ENCODE results near the gene C8B.

The C8B gene

DNA sequence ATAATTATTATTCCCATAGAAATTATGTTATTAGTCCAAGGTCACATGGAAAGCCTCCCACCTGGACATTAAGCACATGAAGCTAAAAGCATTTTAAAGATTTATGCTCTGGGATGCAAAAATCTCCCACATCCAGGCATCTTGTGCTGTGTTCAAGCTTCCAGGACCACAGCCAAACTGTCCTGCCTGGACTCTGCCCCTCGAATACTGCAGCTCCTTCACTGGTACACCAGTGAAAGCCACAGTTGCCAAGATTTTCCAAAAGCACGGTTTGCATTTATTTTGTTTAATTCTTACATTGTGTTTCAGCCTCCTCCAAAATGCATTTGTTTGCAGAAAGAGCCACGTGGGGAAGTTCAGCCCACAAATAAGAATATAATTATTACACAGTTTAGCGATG, 38.6 kb downstream of the C8B start:
- H3K27ac ChIP-seq, result no peak overlapping the region
- H3K4me1 ChIP-seq, result no peaks in the 10 kb centered on the region
- no peaks in the 10 kb centered on the region for H3K79me2 ChIP-seq
- H3K4me3 ChIP-seq (ENCODE audit: low read depth, low read length), result no peak overlapping the region
- H3K36me3 ChIP-seq (ENCODE audit: control insufficient read depth, insufficient read depth, low read length), result no peaks in the 10 kb centered on the region
- no peak overlapping the region for H3K4me2 ChIP-seq (ENCODE audit: low read length)
- H3K9me3 ChIP-seq (ENCODE audit: control insufficient read depth, low read length), result no peaks in the 10 kb centered on the region
- no peak overlapping the region for H3K9ac ChIP-seq
- no peaks in the 10 kb centered on the region for H3K27me3 ChIP-seq (ENCODE audit: control insufficient read depth, insufficient read depth, low read length)
- H2AFZ ChIP-seq, result no peak overlapping the region
- TF ChIP-seq CTCF (IDR thresholded peaks at IDR 0.05), result no peak

DNA sequence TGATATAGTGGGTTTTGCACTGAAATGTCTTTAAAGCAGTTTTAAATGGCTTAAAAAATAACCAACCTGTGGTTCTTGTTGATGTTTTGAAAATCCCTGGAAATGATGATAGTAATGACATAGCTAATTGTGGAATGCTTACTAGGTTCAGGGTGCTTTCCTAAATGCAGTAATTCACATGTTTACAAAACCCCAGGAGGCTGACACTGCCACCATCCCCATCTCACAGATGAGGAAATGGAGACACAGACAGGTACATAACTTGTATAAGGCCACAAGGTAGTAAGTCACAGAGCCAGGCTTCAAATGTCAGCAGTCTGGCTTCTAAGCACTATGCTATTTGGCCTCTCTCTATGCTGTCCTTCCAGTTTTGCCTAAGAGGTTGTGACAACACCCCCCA, 40.6 kb downstream of the C8B start:
- H3K27me3 ChIP-seq (ENCODE audit: control insufficient read depth, insufficient read depth, low read length), result no peaks in the 10 kb centered on the region
- H3K4me3 ChIP-seq (ENCODE audit: low read depth, low read length), result no peak overlapping the region
- no peak overlapping the region for H3K4me2 ChIP-seq (ENCODE audit: low read length)
- TF ChIP-seq CTCF (IDR thresholded peaks at IDR 0.05), result no peak
- no peak overlapping the region for H2AFZ ChIP-seq
- no peaks in the 10 kb centered on the region for H3K4me1 ChIP-seq
- no peaks in the 10 kb centered on the region for H3K9me3 ChIP-seq (ENCODE audit: control insufficient read depth, low read length)
- no peak overlapping the region for H3K9ac ChIP-seq
- H3K79me2 ChIP-seq, result no peaks in the 10 kb centered on the region
- H3K27ac ChIP-seq, result no peak overlapping the region
- H3K36me3 ChIP-seq (ENCODE audit: control insufficient read depth, insufficient read depth, low read length), result no peaks in the 10 kb centered on the region

- no peaks in the 10 kb centered on the region for H3K9me3 ChIP-seq (ENCODE audit: control insufficient read depth, low read length)
- H3K27ac ChIP-seq, result no peak overlapping the region
- no peak overlapping the region for H3K4me2 ChIP-seq (ENCODE audit: low read length)
- H3K36me3 ChIP-seq (ENCODE audit: control insufficient read depth, insufficient read depth, low read length), result no peaks in the 10 kb centered on the region
- H3K9ac ChIP-seq, result no peak overlapping the region
- no peaks in the 10 kb centered on the region for H3K27me3 ChIP-seq (ENCODE audit: control insufficient read depth, insufficient read depth, low read length)
- no peak for TF ChIP-seq CTCF (IDR thresholded peaks at IDR 0.05)
- no peak overlapping the region for H3K4me3 ChIP-seq (ENCODE audit: low read depth, low read length)
- H2AFZ ChIP-seq, result no peak overlapping the region
- no peaks in the 10 kb centered on the region for H3K79me2 ChIP-seq
- no peaks in the 10 kb centered on the region for H3K4me1 ChIP-seq
Measured at GRCh38 chr1:56924116-56924515, 41.7 kb downstream of the C8B start.

DNA sequence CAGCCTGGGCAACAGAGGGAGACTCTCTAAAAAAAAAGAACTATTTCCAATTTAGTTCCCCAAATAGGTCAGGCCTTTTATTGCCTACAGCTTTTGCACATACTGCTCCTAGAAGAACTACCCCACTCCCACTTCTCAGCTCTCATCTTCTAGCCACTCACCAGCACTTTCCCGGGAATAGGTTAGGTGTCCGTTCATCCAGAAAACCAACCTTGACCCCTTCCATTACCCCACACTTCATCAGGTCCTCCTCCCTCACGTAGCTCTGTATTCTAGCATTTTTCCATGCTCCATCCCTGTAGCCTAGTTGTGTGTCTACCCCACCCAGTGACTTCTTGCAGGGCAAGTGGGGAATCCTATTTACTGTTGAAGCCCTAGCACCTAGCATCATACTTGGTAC, 42.6 kb downstream of the C8B start:
- Histone ChIP-seq H3K36me3 (ENCODE audit: control insufficient read depth, insufficient read depth, low read length) (no peaks in the 10 kb centered on the region), H3K4me3 (ENCODE audit: low read depth, low read length) (no peak overlapping the region), H2AFZ (no peak overlapping the region), H3K9me3 (ENCODE audit: control insufficient read depth, low read length) (no peaks in the 10 kb centered on the region), H3K27me3 (ENCODE audit: control insufficient read depth, insufficient read depth, low read length) (no peaks in the 10 kb centered on the region), H3K4me2 (ENCODE audit: low read length) (no peak overlapping the region), H3K4me1 (no peaks in the 10 kb centered on the region), H3K27ac (no peak overlapping the region), H3K9ac (no peak overlapping the region), H3K79me2 (no peaks in the 10 kb centered on the region)
- no peak for TF ChIP-seq CTCF (IDR thresholded peaks at IDR 0.05)

DNA sequence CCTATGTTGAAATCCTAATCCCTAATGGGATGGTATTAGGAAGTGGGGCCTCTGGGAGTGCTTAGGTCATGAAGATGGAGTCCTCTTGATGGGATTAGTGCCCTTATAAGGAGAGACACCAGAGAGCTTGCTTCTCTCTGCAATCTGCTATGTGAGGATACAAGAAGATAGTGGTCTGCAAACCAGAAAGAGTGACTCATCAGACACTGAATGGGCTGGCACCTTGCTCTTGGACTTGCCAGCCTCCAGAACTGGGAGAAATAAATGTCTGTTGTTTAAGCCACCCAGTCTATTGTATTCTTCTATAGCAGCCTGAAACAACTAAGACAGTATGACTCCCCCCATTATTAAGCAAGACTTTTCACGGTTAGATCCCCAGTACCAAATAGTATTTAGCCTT, 43.3 kb downstream of the C8B start:
- TF ChIP-seq CTCF (IDR thresholded peaks at IDR 0.05), result no peak
- no peak overlapping the region for H3K9ac ChIP-seq

More for the DNA sequence above, 43.3 kb downstream of the C8B start:
- Histone ChIP-seq H3K9me3 (ENCODE audit: control insufficient read depth, low read length) (no peaks in the 10 kb centered on the region), H3K4me2 (ENCODE audit: low read length) (no peak overlapping the region), H3K27ac (no peak overlapping the region), H3K27me3 (ENCODE audit: control insufficient read depth, insufficient read depth, low read length) (no peaks in the 10 kb centered on the region), H2AFZ (no peak overlapping the region), H3K4me3 (ENCODE audit: low read depth, low read length) (no peak overlapping the region), H3K36me3 (ENCODE audit: control insufficient read depth, insufficient read depth, low read length) (no peaks in the 10 kb centered on the region), H3K4me1 (no peaks in the 10 kb centered on the region), H3K79me2 (no peaks in the 10 kb centered on the region)
